SKM-1 (cell line): ENCODE measurements around the gene OBSCN.

ENCODE experiments used
- DNase-seq: peaks from one replicate; lab custom pipeline; 2025; ENCODE audit not compliant: unreplicated experiment; lab: John Stamatoyannopoulos, UW

The OBSCN gene, protein sequence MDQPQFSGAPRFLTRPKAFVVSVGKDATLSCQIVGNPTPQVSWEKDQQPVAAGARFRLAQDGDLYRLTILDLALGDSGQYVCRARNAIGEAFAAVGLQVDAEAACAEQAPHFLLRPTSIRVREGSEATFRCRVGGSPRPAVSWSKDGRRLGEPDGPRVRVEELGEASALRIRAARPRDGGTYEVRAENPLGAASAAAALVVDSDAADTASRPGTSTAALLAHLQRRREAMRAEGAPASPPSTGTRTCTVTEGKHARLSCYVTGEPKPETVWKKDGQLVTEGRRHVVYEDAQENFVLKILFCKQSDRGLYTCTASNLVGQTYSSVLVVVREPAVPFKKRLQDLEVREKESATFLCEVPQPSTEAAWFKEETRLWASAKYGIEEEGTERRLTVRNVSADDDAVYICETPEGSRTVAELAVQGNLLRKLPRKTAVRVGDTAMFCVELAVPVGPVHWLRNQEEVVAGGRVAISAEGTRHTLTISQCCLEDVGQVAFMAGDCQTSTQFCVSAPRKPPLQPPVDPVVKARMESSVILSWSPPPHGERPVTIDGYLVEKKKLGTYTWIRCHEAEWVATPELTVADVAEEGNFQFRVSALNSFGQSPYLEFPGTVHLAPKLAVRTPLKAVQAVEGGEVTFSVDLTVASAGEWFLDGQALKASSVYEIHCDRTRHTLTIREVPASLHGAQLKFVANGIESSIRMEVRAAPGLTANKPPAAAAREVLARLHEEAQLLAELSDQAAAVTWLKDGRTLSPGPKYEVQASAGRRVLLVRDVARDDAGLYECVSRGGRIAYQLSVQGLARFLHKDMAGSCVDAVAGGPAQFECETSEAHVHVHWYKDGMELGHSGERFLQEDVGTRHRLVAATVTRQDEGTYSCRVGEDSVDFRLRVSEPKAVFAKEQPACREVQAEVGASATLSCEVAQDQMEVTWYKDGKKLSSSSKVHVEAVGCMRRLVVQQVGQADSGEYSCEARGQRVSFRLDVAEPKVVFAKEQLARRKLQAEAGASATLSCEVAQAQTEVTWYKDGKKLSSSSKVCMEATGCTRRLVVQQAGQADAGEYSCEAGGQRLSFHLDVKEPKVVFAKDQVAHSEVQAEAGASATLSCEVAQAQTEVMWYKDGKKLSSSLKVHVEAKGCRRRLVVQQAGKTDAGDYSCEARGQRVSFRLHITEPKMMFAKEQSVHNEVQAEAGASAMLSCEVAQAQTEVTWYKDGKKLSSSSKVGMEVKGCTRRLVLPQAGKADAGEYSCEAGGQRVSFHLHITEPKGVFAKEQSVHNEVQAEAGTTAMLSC (N-terminal part only)

DNA sequence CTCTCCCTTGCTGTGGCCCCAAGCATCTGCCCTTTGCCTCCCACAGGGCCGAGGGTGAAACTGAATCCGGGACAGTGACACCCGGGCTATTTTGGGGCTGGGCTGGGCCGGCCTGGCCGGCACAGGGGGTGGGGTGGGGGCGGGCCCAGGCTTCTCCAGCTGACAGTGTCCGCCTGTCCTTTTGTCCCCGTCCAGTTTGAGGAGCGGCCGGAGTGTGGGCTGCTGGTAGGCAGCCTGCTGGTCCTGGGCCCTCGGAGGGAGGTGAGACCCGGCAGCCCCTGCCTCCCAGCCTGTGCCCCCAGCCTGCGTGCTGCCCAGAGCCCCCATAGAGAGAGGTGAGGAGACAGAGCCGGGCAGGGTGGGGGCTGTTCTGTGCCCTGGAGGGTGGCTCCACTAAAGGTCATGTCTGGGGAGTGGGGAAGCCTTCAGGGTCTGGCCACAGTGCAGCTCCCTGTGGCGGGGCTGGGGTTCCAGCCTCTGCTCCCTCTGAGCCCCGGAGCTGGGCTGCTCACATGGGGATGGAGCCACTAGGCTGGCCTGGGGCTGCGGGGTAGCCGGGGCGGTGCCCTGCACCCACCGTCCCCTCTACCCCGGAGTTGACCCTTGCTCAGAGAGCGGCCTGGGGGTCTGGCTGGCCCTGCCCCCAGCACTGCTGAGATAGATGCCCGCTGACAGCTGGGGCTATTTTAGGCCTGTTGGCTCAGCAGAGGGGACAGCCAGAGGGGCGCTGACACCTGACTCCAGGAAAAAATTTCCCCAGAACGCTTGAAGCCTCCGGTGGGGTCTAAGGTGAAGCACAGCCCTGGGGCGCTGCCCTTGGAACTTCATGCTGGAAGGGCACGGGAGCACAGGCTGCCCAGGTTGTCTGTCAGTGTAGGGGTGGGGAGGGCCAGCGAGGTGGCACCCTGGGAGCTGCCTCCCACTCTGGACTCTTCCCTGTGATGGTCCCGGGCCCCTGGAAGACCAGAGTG lies at the start of gene OBSCN:
Gene OBSCN (plus strand): TSS at position 194 of the 971 bp plus-strand sequence. CDS start 3,740 bp downstream, outside the sequence.
- DNase-seq, result no peak

DNA sequence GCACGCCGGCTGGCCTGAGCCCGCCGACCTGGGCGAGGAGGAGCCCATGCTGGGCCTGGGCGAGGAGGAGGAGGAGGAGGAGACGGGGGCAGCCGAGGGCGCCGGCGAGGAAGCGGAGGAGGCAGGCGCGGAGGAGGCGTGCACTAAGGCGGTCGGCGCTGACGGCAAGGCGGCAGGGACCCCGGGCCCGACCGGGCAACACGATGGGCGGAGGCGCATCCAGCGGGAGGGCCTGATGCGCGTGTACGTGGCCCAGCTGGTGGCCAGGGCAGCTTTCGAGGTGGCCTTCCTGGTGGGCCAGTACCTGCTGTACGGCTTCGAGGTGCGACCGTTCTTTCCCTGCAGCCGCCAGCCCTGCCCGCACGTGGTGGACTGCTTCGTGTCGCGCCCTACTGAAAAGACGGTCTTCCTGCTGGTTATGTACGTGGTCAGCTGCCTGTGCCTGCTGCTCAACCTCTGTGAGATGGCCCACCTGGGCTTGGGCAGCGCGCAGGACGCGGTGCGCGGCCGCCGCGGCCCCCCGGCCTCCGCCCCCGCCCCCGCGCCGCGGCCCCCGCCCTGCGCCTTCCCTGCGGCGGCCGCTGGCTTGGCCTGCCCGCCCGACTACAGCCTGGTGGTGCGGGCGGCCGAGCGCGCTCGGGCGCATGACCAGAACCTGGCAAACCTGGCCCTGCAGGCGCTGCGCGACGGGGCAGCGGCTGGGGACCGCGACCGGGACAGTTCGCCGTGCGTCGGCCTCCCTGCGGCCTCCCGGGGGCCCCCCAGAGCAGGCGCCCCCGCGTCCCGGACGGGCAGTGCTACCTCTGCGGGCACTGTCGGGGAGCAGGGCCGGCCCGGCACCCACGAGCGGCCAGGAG lies 49.5 kb upstream of the OBSCN start:
- DNase-seq, result no peak

DNA sequence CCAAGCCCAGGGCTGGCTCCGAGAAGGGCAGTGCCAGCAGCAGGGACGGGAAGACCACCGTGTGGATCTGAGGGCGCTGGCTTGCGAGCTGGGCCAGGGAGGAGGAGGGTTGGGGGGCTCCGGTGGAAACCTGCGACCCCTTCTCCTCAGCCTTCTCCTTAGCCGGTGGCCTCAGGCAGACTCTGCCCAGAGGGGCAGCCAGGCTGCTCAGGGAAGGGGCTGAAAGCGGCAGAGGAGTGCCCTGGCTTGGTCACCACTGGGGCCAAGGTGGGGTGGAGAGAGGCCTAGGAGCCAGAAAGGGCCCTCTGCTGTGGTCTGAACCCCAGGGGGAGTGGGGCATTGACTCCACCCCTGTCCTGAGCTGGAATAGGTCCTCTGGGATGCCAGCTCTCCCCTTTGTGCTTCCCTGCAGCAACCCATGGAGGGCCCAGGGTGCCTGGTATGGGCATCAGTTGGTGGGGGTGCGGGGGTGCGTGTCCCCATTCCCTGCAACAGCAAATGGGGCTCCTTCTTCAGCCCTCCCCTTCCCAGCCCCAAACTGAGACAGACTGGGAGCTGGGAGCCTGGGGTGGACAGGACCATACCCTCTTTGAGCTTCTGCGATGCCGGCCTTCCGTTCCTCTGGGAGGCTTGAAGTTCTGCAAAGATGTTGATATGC lies 48.7 kb upstream of the OBSCN start:
- DNase-seq, result no peak

DNA sequence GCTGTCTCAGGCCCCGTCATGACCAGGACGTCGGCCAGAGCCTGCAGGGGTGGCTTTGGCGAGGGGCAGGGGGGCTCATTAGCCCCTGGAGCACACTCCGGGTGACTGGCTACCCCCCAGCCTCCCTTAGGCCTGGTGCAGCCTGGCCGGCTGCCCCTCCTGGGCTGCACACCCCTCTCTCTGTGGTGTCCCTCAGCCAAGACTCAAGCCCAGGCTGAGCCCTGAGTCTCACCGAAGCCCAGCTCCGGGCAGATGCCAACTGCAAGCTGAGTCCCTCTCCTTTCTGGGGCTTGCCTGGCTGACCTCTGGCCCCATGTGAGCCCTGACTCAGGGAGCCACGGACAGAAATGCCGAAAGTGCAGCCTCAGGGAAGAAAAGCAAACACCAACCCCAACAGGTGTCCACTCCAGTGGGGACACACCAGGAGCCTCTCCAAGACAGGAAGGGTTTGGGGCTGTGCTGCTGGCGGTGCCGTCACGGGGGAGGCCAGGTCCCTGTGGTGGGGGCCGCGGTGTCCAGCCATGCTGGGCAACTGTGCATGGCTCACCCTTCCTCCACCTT lies 47.6 kb upstream of the OBSCN start:
- DNase-seq, result no peak

DNA sequence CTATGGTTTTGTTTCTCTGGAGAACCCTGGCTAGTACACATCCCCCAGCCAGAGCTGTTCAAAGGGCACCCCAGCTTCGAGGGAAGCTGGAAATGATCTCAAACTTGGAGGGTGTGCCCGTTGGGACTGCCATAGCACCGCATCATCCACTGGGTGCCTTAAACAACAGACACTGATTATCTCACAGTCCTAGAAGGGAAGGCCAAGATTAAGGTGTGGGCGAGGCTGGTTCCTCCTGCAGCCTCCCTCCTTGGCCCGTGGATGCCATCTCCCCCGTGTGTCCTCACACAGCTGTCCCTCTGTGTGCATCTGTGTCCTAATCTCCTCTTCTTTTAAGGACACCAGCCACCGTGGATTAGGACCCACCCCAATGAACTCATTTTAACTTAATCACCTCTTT lies 46.5 kb upstream of the OBSCN start:
- no peak for DNase-seq

DNA sequence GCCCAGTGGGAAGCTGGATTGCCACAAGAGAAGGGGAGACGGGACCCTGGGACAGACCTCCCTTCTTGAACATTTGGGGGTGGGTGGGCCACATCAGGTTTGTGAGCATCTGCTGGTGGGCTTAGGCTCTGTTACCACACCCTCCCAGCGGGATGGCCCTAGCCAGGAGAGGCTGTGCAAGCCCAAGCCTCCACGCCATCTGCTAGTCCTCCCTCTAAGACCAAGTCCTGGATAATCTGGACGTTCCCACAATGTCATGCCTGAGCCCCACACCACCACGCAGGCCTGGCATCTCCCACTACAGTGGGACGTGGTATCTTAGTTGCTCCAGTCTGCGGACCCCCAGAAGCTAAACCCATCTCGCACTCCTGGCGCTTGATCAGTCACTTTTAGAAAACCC lies 46.0 kb upstream of the OBSCN start:
- DNase-seq, result no peak

DNA sequence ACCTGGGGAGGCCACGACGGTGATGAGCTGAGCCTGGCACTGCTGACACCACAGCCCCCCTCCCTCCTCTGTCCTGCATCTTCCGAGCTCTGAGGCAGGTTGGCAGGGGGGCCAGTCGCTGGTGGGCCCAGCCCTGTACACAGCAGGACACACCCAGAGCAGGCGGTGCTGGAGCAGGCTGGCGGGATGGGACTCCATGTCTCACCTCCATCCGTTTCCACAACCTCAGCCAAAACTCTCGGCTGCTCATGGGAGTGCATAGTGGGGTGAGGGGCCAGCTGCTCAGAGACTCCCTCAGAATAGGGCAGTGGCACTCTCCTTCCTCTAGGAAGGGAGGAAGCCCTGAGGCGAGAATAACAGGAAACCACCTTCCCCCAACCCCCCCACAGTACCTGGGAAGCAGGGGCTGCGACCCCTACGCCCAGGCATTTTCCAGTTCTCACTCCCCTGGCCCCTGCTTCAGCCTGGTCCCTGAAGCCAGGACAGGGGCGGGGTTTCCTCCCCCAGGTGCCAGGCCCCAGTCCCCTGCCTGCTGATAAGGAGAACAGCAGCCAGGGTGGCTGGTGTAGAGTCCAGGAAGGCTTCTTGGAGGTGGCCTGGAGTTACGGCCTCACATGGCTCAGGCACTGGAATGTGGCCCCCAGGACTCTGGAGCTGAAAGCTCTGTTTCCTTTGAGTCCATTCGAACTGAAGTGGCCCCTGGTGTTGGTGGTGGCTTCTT lies 45.4 kb upstream of the OBSCN start:
- DNase-seq, result no peak

DNA sequence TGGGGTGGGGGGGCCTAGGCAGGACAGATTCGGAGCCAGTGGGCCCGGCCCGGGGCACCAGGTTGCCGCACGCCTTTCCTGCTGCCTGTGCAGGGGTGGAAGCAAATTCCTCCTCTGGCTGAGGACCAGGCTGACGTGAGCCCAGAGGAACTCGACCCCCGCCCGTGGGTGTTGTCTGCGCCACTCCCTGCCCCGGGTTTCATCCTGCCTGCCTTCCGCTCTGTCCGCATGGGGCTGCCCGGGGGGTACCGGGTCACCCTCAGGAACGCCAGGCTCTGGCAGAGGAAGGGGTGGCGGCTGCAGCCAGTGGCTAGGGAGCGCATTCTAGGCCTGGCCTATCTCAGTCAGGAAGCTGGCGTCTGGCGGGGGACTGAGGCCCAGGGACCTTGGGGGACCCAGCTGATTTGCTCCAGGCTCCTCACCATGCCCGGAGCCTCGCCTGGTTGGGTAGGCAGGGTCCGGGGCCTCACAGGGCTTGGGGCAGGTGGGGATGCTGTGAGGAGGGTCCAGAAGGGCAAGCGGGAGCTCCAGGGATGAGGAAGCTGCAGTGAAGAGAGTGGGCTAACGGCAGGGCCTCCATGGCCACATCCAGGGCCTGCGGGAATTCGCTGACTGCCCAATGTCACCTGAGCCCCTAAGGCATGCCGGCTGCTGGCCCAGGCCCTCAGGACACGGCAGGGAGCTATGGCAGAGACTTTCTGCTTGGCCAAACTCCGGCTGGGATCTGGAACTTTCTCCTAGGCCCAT lies 44.7 kb upstream of the OBSCN start:
- no peak for DNase-seq

DNA sequence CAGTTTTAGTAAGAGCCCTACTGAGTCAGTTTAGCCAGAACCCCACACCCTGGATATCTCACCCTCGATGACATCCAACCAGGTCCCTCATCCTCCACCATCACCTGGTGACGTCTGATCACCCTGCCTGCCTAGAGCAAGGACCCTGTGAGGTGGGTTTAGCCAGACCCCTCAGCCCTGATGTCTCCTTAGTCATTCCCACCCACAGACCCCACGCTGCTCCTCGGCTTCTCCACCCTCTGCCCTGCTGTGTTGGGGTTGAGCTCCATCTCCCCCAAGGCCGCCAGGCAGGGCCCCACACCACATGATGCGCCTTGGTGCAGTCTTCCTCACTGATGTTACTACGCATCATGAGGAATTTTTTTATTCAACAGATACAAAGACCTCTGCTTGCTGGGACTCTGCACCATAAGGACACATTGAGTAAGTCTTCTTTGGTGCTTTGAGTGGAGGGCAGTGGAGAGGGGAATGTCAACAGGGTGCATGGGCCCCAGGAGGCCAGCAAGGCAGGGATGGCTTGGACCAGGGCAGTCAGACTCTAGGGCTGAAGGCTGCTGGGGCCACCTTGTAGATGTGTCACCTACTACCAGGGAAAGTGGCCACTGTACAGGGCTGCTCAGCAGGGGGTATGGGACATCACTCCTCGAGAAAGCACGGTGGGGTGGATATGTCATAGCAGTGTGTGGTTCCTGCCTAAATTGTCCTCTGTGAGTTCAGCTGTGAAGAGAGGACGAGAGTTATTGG lies 43.9 kb upstream of the OBSCN start:
- no peak for DNase-seq

DNA sequence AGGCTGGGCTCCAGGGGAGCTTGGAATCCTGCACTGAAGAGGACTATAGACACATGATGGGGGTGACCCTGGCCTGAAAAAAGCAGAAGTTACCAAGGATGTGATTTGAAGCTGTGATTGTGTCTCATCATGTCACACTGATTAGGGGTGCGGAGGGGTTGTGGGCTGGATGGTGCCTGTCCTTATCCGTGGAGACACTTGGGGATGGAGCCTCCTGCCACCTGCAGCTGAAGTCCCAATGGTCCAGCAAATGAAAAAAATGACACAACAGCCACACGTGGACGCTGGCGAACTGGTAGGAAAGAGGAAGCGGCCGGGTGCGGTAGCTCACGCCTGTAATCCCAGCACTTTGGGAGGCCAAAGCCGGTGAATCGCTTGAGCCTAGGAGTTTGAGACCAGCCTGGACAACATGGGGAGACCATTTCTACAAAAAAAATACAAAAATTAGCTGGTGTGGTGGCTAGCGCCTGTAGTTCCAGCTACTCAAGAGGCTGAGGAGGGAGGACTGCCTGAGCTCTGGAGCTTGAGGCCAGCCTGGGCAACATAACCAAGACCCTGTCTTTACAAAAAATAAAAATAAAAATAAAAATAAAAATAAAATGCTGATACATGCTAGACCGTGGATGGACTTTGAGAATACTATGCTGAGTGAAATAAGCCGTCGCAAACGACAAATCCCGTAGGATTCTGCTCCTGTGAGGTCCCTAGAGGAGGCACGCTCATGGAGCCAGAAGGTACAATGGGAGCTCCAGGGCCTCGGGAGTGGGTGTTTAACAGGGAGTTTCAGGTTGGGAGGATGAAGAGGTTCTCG lies 43.1 kb upstream of the OBSCN start:
- DNase-seq, result peak; percentile 85

DNA sequence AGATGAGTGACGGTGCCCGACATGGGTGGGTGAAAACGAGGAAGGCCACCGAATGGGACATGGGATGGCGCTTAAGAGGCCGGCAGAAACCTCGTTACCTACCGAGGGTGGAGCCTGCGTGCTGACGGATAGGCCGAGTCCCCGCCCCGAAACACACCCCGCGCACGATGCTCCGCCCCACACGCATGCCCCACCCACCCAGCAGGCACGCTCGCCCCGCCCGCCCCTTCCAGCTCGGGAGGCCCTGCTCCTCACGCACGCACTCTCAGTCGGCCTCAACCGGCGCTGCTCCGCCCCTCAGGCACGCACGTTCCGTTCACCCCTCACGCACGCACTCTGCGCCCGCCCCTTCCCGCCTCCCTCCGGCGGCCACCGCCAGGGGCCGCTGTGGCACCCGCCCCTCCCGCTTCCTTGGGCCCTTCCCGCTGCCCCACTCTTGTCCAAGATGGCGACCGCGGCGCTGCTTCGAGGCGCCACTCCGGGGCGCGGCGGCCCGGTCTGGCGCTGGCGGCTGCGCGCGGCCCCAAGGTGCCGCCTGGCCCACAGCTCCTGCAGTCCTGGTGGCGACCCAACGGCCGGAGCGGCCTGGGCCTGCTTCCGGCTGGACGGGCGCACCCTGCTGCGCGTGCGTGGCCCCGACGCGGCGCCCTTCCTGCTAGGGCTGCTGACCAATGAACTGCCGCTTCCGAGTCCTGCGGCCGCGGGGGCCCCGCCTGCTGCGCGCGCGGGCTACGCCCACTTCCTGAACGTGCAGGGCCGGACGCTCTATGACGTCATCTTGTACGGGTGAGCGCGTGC lies 42.3 kb upstream of the OBSCN start, which contains the start of gene IBA57:
Gene IBA57 (plus strand): TSS at position 433 of the 798 bp plus-strand sequence. CDS start 13 bp downstream, at position 446.
- DNase-seq, result peak; percentile 99

DNA sequence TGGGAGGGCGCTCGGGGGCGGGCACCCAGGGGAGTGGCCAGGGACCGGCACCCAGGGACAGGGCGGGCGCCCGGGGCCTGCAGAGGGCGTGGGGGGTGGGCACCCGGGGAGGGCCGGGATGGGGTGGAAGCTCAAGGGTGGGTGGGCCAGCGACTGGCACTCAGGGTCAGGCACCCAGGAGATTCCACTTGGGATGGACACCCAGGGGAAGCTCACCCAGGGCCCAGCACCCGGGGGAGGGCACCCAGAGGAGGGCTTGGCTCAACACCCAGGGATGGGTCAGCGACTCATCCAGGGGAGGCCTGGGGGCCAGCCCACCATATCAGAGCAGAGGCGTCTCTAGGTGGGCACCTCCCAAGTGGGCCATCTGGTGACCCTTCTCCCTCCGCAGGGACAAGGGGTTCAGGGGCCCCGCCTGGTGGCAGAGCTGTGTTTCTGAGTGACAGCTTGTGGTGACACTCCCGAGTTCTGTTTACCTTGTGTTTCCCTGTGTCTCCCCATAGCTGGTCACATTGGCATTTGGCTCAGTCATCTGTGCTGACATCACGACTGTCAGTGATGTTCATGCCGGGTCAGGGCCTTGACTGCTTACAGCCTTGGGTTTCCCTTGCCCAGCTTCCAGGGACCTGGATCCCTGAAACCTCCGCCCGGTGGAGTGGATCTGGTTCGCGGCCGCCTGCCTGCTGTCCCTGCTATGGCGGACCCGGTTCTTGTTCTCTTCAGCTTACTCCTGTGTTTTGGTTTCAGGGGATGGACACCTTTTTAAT lies 41.5 kb upstream of the OBSCN start:
- peak; percentile 41 for DNase-seq

DNA sequence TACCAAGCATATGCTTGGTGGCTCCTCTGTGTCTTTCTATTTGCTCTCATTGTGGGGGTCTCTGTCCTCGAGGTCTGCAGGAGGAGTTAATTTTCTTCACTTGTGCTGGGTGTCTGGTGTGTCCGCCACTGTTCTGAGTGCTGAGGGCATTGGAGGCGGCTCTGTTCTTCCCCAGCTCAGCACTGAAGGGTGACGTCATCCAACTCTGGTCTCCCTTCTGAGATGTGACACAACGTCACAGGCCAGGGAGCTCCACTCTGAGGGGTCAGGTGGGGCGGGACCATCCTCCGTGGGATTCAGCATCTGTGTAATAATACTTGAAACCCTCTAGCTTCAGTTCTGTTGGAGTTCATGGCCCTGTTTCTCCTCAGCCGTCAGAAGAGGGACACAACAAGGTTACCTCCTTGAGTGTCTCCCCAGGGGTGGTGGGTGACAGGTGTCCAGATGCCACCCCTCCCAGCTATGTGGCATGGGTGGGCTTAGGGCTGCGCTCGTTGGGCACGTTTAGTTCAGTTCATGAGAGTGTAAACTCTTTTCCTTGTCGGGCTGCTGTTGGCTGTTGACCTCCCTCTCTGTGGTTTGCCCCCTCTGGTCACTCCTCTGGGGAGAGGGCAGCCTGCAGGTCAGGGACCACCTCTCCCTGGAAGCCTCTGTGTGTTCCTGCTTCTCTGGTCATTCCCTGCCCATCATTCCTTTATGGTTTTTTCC lies 39.1 kb upstream of the OBSCN start:
- no peak for DNase-seq
